Stimulated activated CD8-positive, alpha-beta memory T cell treated with anti-CD3 and anti-CD28 coated beads, Interleukin-15, amount 100 ng/mL, for 4 hours (primary cell): ENCODE measurements around the gene GPR37L1.
A peak's percentile ranks its signal among the peaks of the same experiment; 100 is the strongest.
"Not testable (repeated sequence)": the region's sequence is repeated elsewhere in the genome, so short reads cannot be mapped to it uniquely, and the experiment has no call there.

Experiments
- DNase-seq, 2 donors: peaks; one replicate each; pipeline ENCODE4 v3.0.0-alpha.2; 2020; ENCODE audit warnings: low read depth in 2 of 2

Gene GPR37L1

DNA sequence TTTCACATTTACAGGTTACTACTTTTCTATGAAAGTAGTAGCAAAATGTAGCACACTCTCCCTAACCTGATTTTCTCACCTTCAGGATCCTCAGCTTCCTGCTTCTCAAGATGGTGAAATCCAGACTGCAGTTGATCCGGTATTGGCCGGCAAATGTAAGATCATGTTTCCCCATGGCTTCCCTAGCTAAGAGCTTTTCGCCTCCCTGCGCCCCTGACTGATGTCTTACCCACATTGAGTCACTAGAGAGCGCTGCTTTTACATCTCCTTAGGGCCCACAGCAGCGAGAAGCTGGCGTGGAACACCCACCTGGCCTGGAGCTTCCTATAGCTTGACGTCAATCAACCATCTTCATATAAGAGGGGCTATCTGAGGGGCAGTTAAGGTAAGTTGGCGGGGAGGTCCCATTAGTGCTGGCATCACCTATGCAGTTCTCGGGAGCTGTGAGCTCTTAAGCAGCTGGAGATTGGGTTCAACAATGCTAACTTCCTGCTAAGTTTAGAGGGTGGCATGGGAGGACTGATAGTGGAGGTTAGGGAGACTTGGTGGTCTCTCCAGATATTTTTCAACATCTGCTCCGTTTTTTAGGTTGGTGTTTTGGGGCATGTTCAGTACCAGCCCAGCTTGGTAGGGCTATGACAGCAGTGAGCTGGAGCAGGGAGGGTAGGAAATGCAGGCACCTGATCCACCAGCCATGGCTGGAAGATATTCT lies 32.2 kb downstream of the GPR37L1 start:
- no peak for DNase-seq

DNA sequence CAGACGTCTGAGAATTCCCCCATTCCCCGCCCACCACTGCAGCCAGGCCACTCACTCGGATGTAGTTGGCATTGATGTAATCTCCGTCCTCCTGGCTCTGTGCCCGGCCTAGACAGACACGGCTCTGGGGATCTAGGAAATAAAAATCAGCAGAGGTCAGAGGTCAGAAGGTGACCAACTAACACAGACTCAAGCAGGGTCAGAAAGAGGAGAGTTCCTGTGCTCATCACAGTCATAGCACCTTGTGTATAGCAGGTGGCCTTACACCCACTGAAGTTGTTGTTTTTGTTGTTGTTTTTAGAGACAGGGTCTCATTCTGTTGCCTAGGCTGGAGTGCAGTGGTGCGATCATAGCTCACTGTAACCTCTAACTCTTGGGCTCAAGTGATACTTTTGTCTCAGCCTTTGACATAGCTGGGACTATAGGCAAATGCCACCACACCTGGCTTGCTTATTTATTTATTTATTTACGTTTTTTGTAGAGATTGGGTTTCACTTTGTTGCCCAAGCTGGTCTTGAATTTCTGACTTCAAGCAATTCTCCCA lies 32.8 kb downstream of the GPR37L1 start:
- DNase-seq, result no peak

GRCh38 chr1:202156590-202156989 lies 33.9 kb downstream of the GPR37L1 start:
- DNase-seq, result no peak

DNA sequence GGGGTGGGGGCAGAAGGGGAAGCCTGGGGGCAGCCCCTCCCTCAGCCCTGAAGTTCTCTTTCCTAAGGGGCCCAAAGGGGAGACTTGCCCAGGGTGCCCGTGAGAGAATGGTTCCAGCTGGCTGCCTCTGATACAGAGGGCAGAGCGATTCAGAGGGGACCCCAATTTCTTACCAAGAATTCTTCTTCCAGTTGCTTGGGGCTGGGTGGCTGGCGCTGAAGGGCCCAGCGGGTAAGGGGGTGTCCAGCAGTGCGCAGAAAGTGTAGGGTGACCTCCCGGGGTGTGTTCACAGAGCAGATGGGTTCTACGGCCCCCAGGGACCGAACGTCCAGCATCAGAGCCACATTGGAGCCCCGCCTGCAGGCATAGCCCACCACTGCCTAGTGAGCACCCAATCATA lies 35.2 kb downstream of the GPR37L1 start:
- no peak for DNase-seq

GRCh38 chr1:202158810-202159533 lies 36.3 kb downstream of the GPR37L1 start:
- no peak for DNase-seq

DNA sequence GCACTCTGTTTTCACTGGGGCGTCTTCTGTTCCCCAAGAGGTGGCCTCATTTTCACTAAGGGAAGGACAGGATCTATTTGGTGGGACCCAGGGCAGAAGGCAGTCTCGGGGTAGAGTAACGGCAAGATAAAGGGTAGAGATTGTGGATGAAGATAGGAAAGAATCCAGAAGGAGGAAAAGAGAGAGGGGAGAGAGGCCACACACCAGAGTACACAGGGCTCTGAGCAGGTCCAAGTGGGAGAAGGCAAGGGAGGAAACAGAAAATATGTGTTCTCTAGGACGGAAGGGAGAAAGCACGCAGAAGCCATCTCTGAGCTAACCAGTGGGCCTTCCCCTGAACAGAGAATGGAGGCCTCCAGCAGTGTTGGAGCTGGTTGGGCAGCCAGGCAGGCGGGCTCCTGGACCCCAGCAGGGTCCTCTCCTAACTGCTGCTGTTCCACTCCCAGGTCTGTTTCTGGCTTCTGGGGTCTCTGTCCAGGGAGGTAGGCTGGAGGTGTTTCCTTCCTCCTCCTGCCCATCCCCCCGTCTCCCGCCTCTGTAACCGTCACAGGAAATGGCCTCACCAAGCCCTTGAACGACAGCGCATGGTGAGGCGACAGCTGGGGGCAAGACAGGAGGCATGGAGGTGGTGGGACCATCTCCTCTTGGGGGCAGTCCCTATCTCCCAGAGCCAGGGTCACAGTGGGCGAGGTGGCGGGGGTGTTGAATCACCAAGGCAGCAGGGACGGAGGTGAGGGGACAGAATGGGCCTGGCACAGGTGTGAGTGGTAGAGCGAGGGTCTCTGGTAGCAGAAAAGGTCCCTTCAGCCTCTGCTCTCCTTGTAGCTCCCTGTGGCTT lies 37.0 kb downstream of the GPR37L1 start:
- peak; percentile 28 to 45 for DNase-seq

GRCh38 chr1:202160377-202160940 lies 37.7 kb downstream of the GPR37L1 start, which contains the start of gene PTPN7:
Gene PTPN7, minus strand, starts transcription at chr1:202160602. Its CDS starts 1,200 bp downstream, at chr1:202159402.
- DNase-seq, result peak; percentile 73 to 82

GRCh38 chr1:202161151-202162046 lies 38.7 kb downstream of the GPR37L1 start:
- DNase-seq, result no peak

DNA sequence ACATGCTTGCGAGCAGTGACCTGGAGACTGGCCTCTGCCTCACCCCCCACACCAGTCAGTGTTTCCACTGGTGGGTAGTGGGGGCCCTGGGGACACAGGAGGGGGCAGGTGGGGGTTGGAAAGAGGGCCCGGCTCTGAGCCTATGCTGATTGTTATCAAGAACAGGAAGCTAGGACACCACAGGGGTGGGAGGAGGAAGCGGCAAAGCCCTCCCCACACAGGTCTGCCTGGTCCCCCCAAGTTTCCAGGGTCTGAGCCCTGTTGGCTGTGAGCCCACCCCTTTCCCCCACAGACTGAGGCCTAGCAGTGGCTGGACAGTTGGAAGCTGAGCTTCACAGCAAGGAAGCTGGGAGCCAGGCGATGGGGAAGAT lies 39.3 kb downstream of the GPR37L1 start:
- DNase-seq, result peak; percentile 49 to 64

GRCh38 chr1:202162418-202163280 lies 39.9 kb downstream of the GPR37L1 start:
- DNase-seq, result no peak

DNA sequence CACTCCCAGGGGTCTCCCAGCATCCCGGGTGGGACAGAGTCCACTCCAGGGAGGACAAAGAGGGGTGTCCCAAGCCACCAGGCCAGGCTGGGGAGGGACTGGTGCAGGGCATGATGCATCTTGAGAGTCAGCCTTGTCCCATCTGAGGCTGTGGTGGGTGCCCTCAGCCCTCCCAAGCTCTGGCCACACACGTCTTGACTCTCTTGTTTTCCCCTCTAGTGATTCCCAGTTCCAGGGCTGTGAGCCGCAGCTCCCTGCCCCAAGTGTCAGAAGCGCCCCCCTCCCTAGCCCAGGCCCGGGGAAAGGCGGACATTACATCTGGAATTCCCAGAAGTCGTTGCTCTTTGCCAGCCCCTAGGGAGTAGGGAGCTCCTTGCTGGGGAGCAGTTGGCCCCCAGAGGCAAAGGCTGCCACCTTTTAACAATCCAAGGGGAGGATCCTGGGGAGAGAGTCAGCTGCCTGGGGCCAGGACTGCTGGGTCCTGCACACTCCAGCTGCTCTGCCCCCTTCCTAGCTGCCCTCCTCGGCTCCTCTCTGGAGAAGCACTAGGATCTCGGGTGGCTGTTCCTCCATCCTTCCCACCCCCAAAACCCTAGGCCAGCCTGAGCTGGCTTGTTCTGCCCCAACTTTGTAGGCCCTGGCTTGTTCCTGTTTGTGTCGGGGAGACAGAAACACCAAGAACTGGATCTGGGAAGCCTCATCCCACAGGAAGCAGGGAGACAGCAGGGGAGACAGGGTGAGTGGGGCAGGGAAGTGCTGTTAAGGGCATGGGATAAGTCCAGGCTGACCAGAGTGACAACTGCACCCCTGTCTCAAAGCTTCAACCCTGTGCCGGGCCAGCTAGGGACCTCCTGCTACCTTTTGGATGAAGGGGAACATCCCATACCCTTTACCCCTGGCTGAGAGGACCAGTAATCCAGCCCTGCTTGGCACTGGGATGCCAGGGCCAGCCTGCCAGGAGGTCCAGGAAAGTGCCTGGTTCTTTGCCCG lies 40.9 kb downstream of the GPR37L1 start:
- DNase-seq, result no peak

DNA sequence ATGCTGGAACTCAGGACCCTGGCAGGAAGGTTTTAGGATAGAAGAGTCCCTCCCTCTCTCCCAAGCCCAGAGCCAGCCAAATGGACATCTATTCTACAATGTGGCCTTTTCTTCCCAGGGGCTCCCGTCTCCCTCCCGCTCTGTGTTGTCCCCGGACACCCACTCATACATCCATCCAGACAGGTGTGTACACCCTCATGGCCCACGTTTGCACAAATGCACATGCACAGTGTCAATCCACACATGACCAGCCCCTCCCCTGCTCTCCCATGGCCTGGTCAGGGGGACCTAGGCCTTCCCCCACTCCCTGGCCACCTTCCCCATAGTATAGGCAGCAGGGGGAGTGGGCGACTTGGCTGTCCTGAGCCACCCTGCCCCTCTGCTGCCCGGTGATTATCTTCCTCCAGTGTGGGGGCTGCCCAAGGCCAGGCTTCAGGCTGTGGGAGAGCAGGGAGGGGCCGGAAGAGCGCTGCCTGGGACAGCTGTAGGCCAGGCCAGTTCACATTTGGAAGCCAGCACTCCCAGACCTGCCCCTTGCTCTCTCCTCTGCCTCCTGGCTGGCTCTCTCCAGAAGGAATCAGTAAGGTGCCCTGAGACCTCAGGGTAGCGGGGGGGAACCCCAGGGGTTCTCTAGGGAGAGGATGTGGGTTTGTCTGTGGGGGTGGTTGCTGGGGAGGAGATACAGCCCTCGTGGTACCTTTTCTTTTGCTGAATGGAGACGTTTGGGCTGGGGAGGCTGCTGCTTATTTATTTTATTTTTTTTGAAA lies 41.7 kb downstream of the GPR37L1 start:
- DNase-seq, result peak; percentile 56 to 65

GRCh38 chr1:202165267-202165941 lies 42.7 kb downstream of the GPR37L1 start:
- DNase-seq, result peak; percentile 28 to 46

DNA sequence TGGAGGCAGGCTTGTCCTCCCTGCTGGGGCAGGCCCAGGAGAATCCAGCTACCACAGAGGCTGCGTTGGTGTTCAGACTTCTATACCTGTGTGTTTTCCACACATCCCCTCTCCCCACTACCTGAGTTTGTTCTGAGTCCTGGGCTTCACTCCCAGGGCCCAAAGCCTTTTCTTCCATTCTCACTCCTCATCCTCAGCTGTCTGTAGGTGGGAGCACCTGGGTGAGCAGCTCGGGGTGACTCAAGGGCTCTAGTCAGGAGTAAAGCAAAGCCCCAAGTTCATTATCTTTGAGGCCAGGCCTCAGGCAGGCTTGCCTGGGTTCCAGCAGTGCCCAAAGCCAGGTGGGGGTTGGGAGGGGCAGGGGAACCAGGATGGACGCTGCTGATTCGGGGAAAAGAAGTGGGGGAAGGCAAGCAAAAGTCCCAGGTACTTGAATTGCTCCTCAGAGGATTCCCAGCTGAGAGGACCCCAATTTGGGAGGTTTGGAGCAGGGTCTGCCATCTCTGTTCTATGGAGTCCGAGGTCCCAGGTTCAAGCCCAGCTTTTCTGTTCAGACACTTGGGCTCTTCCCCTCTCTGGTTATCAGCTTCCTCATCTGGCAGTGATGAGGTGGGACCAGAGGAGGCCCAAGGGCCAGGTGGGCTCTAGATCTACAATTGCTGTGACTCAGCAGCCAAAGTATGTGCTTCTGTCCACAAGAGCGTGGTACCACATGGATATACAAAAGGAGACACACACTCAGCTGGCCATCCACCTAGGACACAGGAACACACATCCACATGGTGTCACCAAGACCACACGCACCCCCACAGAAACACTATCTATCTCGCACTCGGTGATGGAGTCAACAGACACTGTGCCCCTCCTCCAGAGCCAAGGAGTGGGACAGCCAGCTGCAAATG lies 43.5 kb downstream of the GPR37L1 start:
- no peak for DNase-seq

- not testable (repeated sequence) for DNase-seq
Measured at GRCh38 chr1:202167054-202167453, 44.3 kb downstream of the GPR37L1 start.
